Measurements from ENCODE around the gene LTN1. TPM values are rescaled to one million over a fixed set of nuclear protein-coding genes. Genes with fewer than 3 reads are reported as not detected.
A peak's percentile ranks its signal among the peaks of the same experiment; 100 is the strongest.

Gene LTN1
- total RNA-seq, 2 experiments from 2014 or later, result 24.7 to 27.1 TPM

- no peaks in the 10 kb centered on the region for H3K36me3 Mint-ChIP-seq
- no peaks in the 10 kb centered on the region for H3K9me3 Mint-ChIP-seq (ENCODE audit: low read depth)
- H3K4me1 Mint-ChIP-seq, result no peaks in the 10 kb centered on the region
- no peak overlapping the region for H3K4me3 Mint-ChIP-seq
- no peak overlapping the region for H3K27ac Mint-ChIP-seq
- DNase-seq, result no peak
- CTCF ChIA-PET, result interaction anchor here (1.3 kb wide), 1 partner anchor 23 kb away, joined by 3 read pairs; a partner anchor contains a TSS
- ATAC-seq, result no peak
- H3K27me3 Mint-ChIP-seq, result peaks cover 17% of the 10 kb centered on the region
Measured at GRCh38 chr21:28908351-28908750, 84.3 kb downstream of the LTN1 start.

- H3K27ac Mint-ChIP-seq, result no peak overlapping the region
- H3K36me3 Mint-ChIP-seq, result no peaks in the 10 kb centered on the region
- H3K4me3 Mint-ChIP-seq, result no peak overlapping the region
- no peaks in the 10 kb centered on the region for H3K9me3 Mint-ChIP-seq (ENCODE audit: low read depth)
- no peaks in the 10 kb centered on the region for H3K4me1 Mint-ChIP-seq
- DNase-seq (no peak), ATAC-seq (no peak)
- H3K27me3 Mint-ChIP-seq, result peaks cover 14% of the 10 kb centered on the region
- CTCF ChIA-PET, result no interaction called here
Measured at GRCh38 chr21:28906841-28907240, 85.8 kb downstream of the LTN1 start.

GRCh38 chr21:28906236-28906635, 86.4 kb downstream of the LTN1 start:
- no peaks in the 10 kb centered on the region for H3K9me3 Mint-ChIP-seq (ENCODE audit: low read depth)
- CTCF ChIA-PET, result no interaction called here

GRCh38 chr21:28904961-28905435, 87.7 kb downstream of the LTN1 start:
- Mint-ChIP-seq H3K9me3 (ENCODE audit: low read depth) (no peaks in the 10 kb centered on the region), H3K27me3 (no peaks in the 10 kb centered on the region), H3K4me3 (no peak overlapping the region), H3K4me1 (no peaks in the 10 kb centered on the region), H3K27ac (no peak overlapping the region), H3K36me3 (no peaks in the 10 kb centered on the region)
- ATAC-seq (no peak), DNase-seq (no peak)
- CTCF ChIA-PET, result no interaction called here

More at GRCh38 chr21:28906236-28906635, 86.4 kb downstream of the LTN1 start:
- Mint-ChIP-seq H3K4me1 (no peaks in the 10 kb centered on the region), H3K27me3 (peaks cover 9% of the 10 kb centered on the region), H3K27ac (no peak overlapping the region), H3K4me3 (no peak overlapping the region), H3K36me3 (no peaks in the 10 kb centered on the region)
- ATAC-seq (no peak), DNase-seq (no peak)

GRCh38 chr21:28903448-28903847, 89.2 kb downstream of the LTN1 start:
- CTCF ChIA-PET, result no interaction called here
- Mint-ChIP-seq H3K27me3 (no peaks in the 10 kb centered on the region), H3K4me3 (no peak overlapping the region), H3K9me3 (ENCODE audit: low read depth) (no peaks in the 10 kb centered on the region), H3K27ac (no peak overlapping the region), H3K36me3 (no peaks in the 10 kb centered on the region), H3K4me1 (no peaks in the 10 kb centered on the region)
- ATAC-seq, result no peak
- no peak for DNase-seq

- no peaks in the 10 kb centered on the region for H3K36me3 Mint-ChIP-seq
- CTCF ChIA-PET, result no interaction called here
- H3K9me3 Mint-ChIP-seq (ENCODE audit: low read depth), result no peaks in the 10 kb centered on the region
- DNase-seq, result no peak
- ATAC-seq, result no peak
- no peaks in the 10 kb centered on the region for H3K4me1 Mint-ChIP-seq
- H3K27me3 Mint-ChIP-seq, result peaks cover 4% of the 10 kb centered on the region
- no peak overlapping the region for H3K4me3 Mint-ChIP-seq
- H3K27ac Mint-ChIP-seq, result no peak overlapping the region
Measured at GRCh38 chr21:28900481-28900880, 92.2 kb downstream of the LTN1 start.

- H3K4me3 Mint-ChIP-seq, result no peak overlapping the region
- H3K36me3 Mint-ChIP-seq, result no peaks in the 10 kb centered on the region
- H3K4me1 Mint-ChIP-seq, result no peaks in the 10 kb centered on the region
- H3K27me3 Mint-ChIP-seq, result peaks cover 5% of the 10 kb centered on the region
- DNase-seq, result no peak
- H3K9me3 Mint-ChIP-seq (ENCODE audit: low read depth), result no peaks in the 10 kb centered on the region
- ATAC-seq, result no peak
- no peak overlapping the region for H3K27ac Mint-ChIP-seq
- CTCF ChIA-PET, result no interaction called here
Measured at GRCh38 chr21:28899744-28900143, 92.9 kb downstream of the LTN1 start.

- H3K27ac Mint-ChIP-seq, result no peak overlapping the region
- H3K4me1 Mint-ChIP-seq, result no peaks in the 10 kb centered on the region
- ATAC-seq (no peak), DNase-seq (no peak)
- no peaks in the 10 kb centered on the region for H3K9me3 Mint-ChIP-seq (ENCODE audit: low read depth)
- CTCF ChIA-PET, result no interaction called here
- peaks cover 5% of the 10 kb centered on the region for H3K27me3 Mint-ChIP-seq
- H3K4me3 Mint-ChIP-seq, result no peak overlapping the region
- H3K36me3 Mint-ChIP-seq, result no peaks in the 10 kb centered on the region
Measured at GRCh38 chr21:28899220-28899619, 93.5 kb downstream of the LTN1 start.

- Mint-ChIP-seq H3K27me3 (peaks cover 23% of the 10 kb centered on the region), H3K4me3 (no peak overlapping the region), H3K4me1 (no peaks in the 10 kb centered on the region), H3K9me3 (ENCODE audit: low read depth) (no peaks in the 10 kb centered on the region), H3K27ac (no peak overlapping the region), H3K36me3 (no peaks in the 10 kb centered on the region)
- CTCF ChIA-PET, result interaction anchor here (1.2 kb wide), 1 partner anchor 8 kb away, joined by 3 read pairs; a partner anchor contains a TSS
- DNase-seq (no peak), ATAC-seq (no peak)
Measured at GRCh38 chr21:28893687-28894086, 99.0 kb downstream of the LTN1 start.

- CTCF ChIA-PET, result no interaction called here
- H3K9me3 Mint-ChIP-seq (ENCODE audit: low read depth), result no peaks in the 10 kb centered on the region
- no peak for ATAC-seq
- H3K36me3 Mint-ChIP-seq, result no peaks in the 10 kb centered on the region
- no peaks in the 10 kb centered on the region for H3K4me1 Mint-ChIP-seq
- no peak for DNase-seq
- H3K4me3 Mint-ChIP-seq, result no peak overlapping the region
- no peak overlapping the region for H3K27ac Mint-ChIP-seq
- H3K27me3 Mint-ChIP-seq, result peaks cover 23% of the 10 kb centered on the region
Measured at GRCh38 chr21:28892199-28893111, 100.2 kb downstream of the LTN1 start.

GRCh38 chr21:28885853-28886177, 106.9 kb downstream of the LTN1 start:
- CTCF ChIA-PET, result interaction anchor here (1.3 kb wide), 2 partner anchors 8 to 23 kb away, joined by 3 read pairs; no protein-coding TSS in a partner anchor
- Mint-ChIP-seq H3K4me1 (peaks cover 13% of the 10 kb centered on the region), H3K36me3 (peaks cover 11% of the 10 kb centered on the region), H3K27ac (peak overlapping the region; percentile 93), H3K9me3 (ENCODE audit: low read depth) (no peaks in the 10 kb centered on the region), H3K4me3 (no peak overlapping the region), H3K27me3 (peaks cover 12% of the 10 kb centered on the region)
- no peak for ATAC-seq
- DNase-seq, result no peak

- ATAC-seq (peak; percentile 96), DNase-seq (peak; percentile 95)
- peak overlapping the region; percentile 93 for H3K27ac Mint-ChIP-seq
- peak overlapping the region; percentile 78 for H3K4me3 Mint-ChIP-seq
- H3K4me1 Mint-ChIP-seq, result peaks cover 13% of the 10 kb centered on the region
- peaks cover 6% of the 10 kb centered on the region for H3K27me3 Mint-ChIP-seq
- CTCF ChIA-PET, result interaction anchor here (1.3 to 1.9 kb wide), 4 partner anchors 9 to 203 kb away, joined by 3 to 6 read pairs (median 3); no protein-coding TSS in a partner anchor
- peaks cover 11% of the 10 kb centered on the region for H3K36me3 Mint-ChIP-seq
- H3K9me3 Mint-ChIP-seq (ENCODE audit: low read depth), result no peaks in the 10 kb centered on the region
Measured at GRCh38 chr21:28884976-28885852, 107.5 kb downstream of the LTN1 start.

- DNase-seq (no peak), ATAC-seq (no peak)
- Mint-ChIP-seq H3K4me3 (peak overlapping the region; percentile 78), H3K36me3 (peaks cover 11% of the 10 kb centered on the region), H3K27me3 (peaks cover 2% of the 10 kb centered on the region), H3K27ac (peak overlapping the region; percentile 93), H3K9me3 (ENCODE audit: low read depth) (no peaks in the 10 kb centered on the region), H3K4me1 (peaks cover 13% of the 10 kb centered on the region)
- CTCF ChIA-PET, result interaction anchor here (0.9 to 1.9 kb wide), 3 partner anchors 40 to 203 kb away, joined by 3 to 6 read pairs (median 3); no protein-coding TSS in a partner anchor
Measured at GRCh38 chr21:28884481-28884880, 108.2 kb downstream of the LTN1 start.

Data from activated CD8-positive, alpha-beta memory T cell treated with anti-CD3 and anti-CD28 coated beads, Interleukin-2, amount 10 ng/mL, durations not matched to agents 7 days and 5 days (primary cell).